ENCODE data around the gene STK32B.
"Not testable (repeated sequence)": the region's sequence is repeated elsewhere in the genome, so short reads cannot be mapped to it uniquely, and the experiment has no call there.

Gene STK32B

GRCh38 chr4:5443976-5444802 lies 392.9 kb downstream of the STK32B start:
- not testable (repeated sequence) for DNase-seq (ENCODE audit: low read depth, low spot score)

GRCh38 chr4:5444918-5445517 lies 393.7 kb downstream of the STK32B start:
- DNase-seq (ENCODE audit: low read depth, low spot score), result no peak

GRCh38 chr4:5446595-5447226 lies 395.4 kb downstream of the STK32B start:
- no peak for DNase-seq (ENCODE audit: low read depth, low spot score)

GRCh38 chr4:5447755-5448154 lies 396.5 kb downstream of the STK32B start:
- no peak for DNase-seq (ENCODE audit: low read depth, low spot score)

GRCh38 chr4:5448221-5448620 lies 396.9 kb downstream of the STK32B start:
- no peak for DNase-seq (ENCODE audit: low read depth, low spot score)

- DNase-seq (ENCODE audit: low read depth, low spot score), result no peak
These were observed 400.0 kb downstream of the STK32B start for GRCh38 chr4:5451243-5451642.

GRCh38 chr4:5452156-5452555 lies 400.9 kb downstream of the STK32B start:
- DNase-seq (ENCODE audit: low read depth, low spot score), result no peak

- DNase-seq (ENCODE audit: low read depth, low spot score), result no peak
These were observed 403.8 kb downstream of the STK32B start for GRCh38 chr4:5455003-5455585.

- DNase-seq (ENCODE audit: low read depth, low spot score), result no peak
These were observed 405.1 kb downstream of the STK32B start for GRCh38 chr4:5456296-5456845.

GRCh38 chr4:5458676-5459075 lies 407.4 kb downstream of the STK32B start:
- DNase-seq (ENCODE audit: low read depth, low spot score), result no peak

GRCh38 chr4:5459236-5459635 lies 408.0 kb downstream of the STK32B start:
- DNase-seq (ENCODE audit: low read depth, low spot score), result no peak

GRCh38 chr4:5460106-5460801 lies 409.0 kb downstream of the STK32B start:
- DNase-seq (ENCODE audit: low read depth, low spot score), result no peak

GRCh38 chr4:5461477-5461876 lies 410.2 kb downstream of the STK32B start:
- no peak for DNase-seq (ENCODE audit: low read depth, low spot score)

- no peak for DNase-seq (ENCODE audit: low read depth, low spot score)
These were observed 411.1 kb downstream of the STK32B start for GRCh38 chr4:5462254-5462835.

GRCh38 chr4:5462896-5463295 lies 411.6 kb downstream of the STK32B start:
- no peak for DNase-seq (ENCODE audit: low read depth, low spot score)

- no peak for DNase-seq (ENCODE audit: low read depth, low spot score)
These were observed 412.1 kb downstream of the STK32B start for GRCh38 chr4:5463361-5463760.

GRCh38 chr4:5463936-5464650 lies 412.8 kb downstream of the STK32B start:
- no peak for DNase-seq (ENCODE audit: low read depth, low spot score)

GRCh38 chr4:5465529-5465928 lies 414.2 kb downstream of the STK32B start:
- DNase-seq (ENCODE audit: low read depth, low spot score), result no peak

- DNase-seq (ENCODE audit: low read depth, low spot score), result no peak
These were observed 414.7 kb downstream of the STK32B start for GRCh38 chr4:5465956-5466355.

GRCh38 chr4:5467111-5467510 lies 415.8 kb downstream of the STK32B start:
- no peak for DNase-seq (ENCODE audit: low read depth, low spot score)
